ENCODE results near the gene NELL1. TPM values are rescaled to one million over a fixed set of nuclear protein-coding genes. Genes with fewer than 3 reads are reported as not detected.

NELL1 gene
- total RNA-seq, 1 donor from 2014 or later = 0.45 TPM

GRCh38 chr11:21411597-21411996, 742.2 kb downstream of the NELL1 start:
- Histone ChIP-seq H3K27me3 (ENCODE audit: insufficient read depth, low read length) (peaks cover 2% of the 10 kb centered on the region), H3K9me3 (ENCODE audit: insufficient read depth, low read depth, low read length) (no peaks in the 10 kb centered on the region), H3K79me2 (ENCODE audit: insufficient read depth, low read length) (no peaks in the 10 kb centered on the region), H3K27ac (ENCODE audit: low read depth, low read length) (no peak overlapping the region), H3K9ac (ENCODE audit: low read length) (no peak overlapping the region), H3K4me1 (ENCODE audit: insufficient read depth, low read length) (no peaks in the 10 kb centered on the region), H4K20me1 (ENCODE audit: insufficient read depth, low read length) (no peaks in the 10 kb centered on the region), H3K36me3 (ENCODE audit: insufficient read depth, low read length) (no peaks in the 10 kb centered on the region), H3K4me2 (ENCODE audit: low read length) (no peak overlapping the region), H3K4me3 (ENCODE audit: insufficient read depth, low read depth, low read length) (no peak overlapping the region), H2AFZ (ENCODE audit: low read depth, low read length) (no peak overlapping the region)
- no peaks in the 10 kb centered on the region for H3K36me3 Mint-ChIP-seq (ENCODE audit: low read depth, unreplicated experiment)
- H3K27ac Mint-ChIP-seq (ENCODE audit: unreplicated experiment) = no peak overlapping the region
- H3K4me3 Mint-ChIP-seq (ENCODE audit: unreplicated experiment) = no peak overlapping the region
- no peak for FAIRE-seq
- TF ChIP-seq EZH2 (IDR thresholded peaks at IDR 0.05; ENCODE audit: insufficient read depth, low read length) = no peak
- no peak for TF ChIP-seq CTCF (IDR thresholded peaks at IDR 0.05; ENCODE audit: insufficient read depth, low read depth, low read length)
- H3K9me3 Mint-ChIP-seq (ENCODE audit: unreplicated experiment) = peaks cover 9% of the 10 kb centered on the region
- H3K27me3 Mint-ChIP-seq (ENCODE audit: low read depth, unreplicated experiment) = peaks cover 26% of the 10 kb centered on the region
- peaks cover 8% of the 10 kb centered on the region for H3K4me1 Mint-ChIP-seq (ENCODE audit: low read depth, unreplicated experiment)
- DNase-seq (ENCODE audit: low read depth) = no peak

DNA sequence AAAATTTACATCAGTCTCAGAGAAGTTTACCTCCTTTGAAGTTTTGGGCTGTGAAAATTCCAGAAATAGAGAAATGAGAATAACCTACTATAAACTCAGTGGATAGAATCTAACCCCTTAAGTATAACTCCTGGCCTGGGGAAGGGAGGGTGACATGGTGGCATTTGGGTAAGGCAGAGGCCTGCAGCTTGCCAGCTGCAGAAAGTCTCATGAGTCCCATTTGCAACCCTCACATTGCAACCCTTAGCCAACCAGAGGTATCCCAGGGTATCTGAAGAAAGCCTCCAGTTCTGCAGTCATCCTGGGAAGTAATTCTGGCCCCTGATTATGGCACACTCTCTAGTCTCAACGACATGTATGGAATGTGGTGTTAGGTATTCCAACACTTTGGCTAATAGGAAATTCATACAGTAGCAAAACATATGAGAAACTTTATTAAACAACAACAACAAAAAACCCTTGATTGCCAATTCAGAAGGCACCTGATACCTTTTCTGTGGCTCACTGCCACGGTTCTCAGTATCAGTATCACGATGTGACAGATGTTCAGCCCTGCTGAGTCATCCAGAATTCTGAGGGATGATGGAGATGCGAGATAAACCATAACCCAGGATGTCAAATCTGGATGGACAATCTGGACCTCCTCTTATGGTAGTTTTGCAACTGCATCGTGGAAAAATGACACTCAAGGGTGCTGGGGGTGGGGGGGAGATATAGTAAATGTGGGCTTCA, 743.4 kb downstream of the NELL1 start:
- no peaks in the 10 kb centered on the region for H3K36me3 Mint-ChIP-seq (ENCODE audit: low read depth, unreplicated experiment)
- FAIRE-seq (no peak), DNase-seq (ENCODE audit: low read depth) (no peak)
- Histone ChIP-seq H3K27ac (ENCODE audit: low read depth, low read length) (no peak overlapping the region), H4K20me1 (ENCODE audit: insufficient read depth, low read length) (no peaks in the 10 kb centered on the region), H2AFZ (ENCODE audit: low read depth, low read length) (no peak overlapping the region), H3K36me3 (ENCODE audit: insufficient read depth, low read length) (no peaks in the 10 kb centered on the region), H3K4me1 (ENCODE audit: insufficient read depth, low read length) (no peaks in the 10 kb centered on the region), H3K9ac (ENCODE audit: low read length) (no peak overlapping the region), H3K27me3 (ENCODE audit: insufficient read depth, low read length) (peaks cover 2% of the 10 kb centered on the region), H3K9me3 (ENCODE audit: insufficient read depth, low read depth, low read length) (no peaks in the 10 kb centered on the region), H3K4me2 (ENCODE audit: low read length) (no peak overlapping the region), H3K79me2 (ENCODE audit: insufficient read depth, low read length) (no peaks in the 10 kb centered on the region), H3K4me3 (ENCODE audit: insufficient read depth, low read depth, low read length) (no peak overlapping the region)
- peaks cover 24% of the 10 kb centered on the region for H3K27me3 Mint-ChIP-seq (ENCODE audit: low read depth, unreplicated experiment)
- H3K9me3 Mint-ChIP-seq (ENCODE audit: unreplicated experiment) = peaks cover 9% of the 10 kb centered on the region
- no peak overlapping the region for H3K4me3 Mint-ChIP-seq (ENCODE audit: unreplicated experiment)
- no peak for TF ChIP-seq CTCF (IDR thresholded peaks at IDR 0.05; ENCODE audit: insufficient read depth, low read depth, low read length)
- no peak for TF ChIP-seq EZH2 (IDR thresholded peaks at IDR 0.05; ENCODE audit: insufficient read depth, low read length)
- H3K4me1 Mint-ChIP-seq (ENCODE audit: low read depth, unreplicated experiment) = peaks cover 8% of the 10 kb centered on the region
- no peak overlapping the region for H3K27ac Mint-ChIP-seq (ENCODE audit: unreplicated experiment)

GRCh38 chr11:21414953-21415352, 745.6 kb downstream of the NELL1 start:
- no peak overlapping the region for H3K4me3 ChIP-seq (ENCODE audit: insufficient read depth, low read depth, low read length)
- FAIRE-seq = no peak
- no peak overlapping the region for H2AFZ ChIP-seq (ENCODE audit: low read depth, low read length)
- H3K79me2 ChIP-seq (ENCODE audit: insufficient read depth, low read length) = no peaks in the 10 kb centered on the region
- H3K9me3 ChIP-seq (ENCODE audit: insufficient read depth, low read depth, low read length) = no peaks in the 10 kb centered on the region
- H3K27ac ChIP-seq (ENCODE audit: low read depth, low read length) = no peak overlapping the region
- Mint-ChIP-seq H3K27ac (ENCODE audit: unreplicated experiment) (no peak overlapping the region), H3K4me1 (ENCODE audit: low read depth, unreplicated experiment) (peaks cover 8% of the 10 kb centered on the region), H3K36me3 (ENCODE audit: low read depth, unreplicated experiment) (no peaks in the 10 kb centered on the region), H3K4me3 (ENCODE audit: unreplicated experiment) (no peak overlapping the region), H3K27me3 (ENCODE audit: low read depth, unreplicated experiment) (peaks cover 24% of the 10 kb centered on the region), H3K9me3 (ENCODE audit: unreplicated experiment) (peaks cover 8% of the 10 kb centered on the region)
- no peaks in the 10 kb centered on the region for H3K4me1 ChIP-seq (ENCODE audit: insufficient read depth, low read length)
- H3K4me2 ChIP-seq (ENCODE audit: low read length) = no peak overlapping the region
- no peak for DNase-seq (ENCODE audit: low read depth)
- H3K36me3 ChIP-seq (ENCODE audit: insufficient read depth, low read length) = no peaks in the 10 kb centered on the region
- no peak overlapping the region for H3K9ac ChIP-seq (ENCODE audit: low read length)
- TF ChIP-seq CTCF (IDR thresholded peaks at IDR 0.05; ENCODE audit: insufficient read depth, low read depth, low read length) = no peak
- TF ChIP-seq EZH2 (IDR thresholded peaks at IDR 0.05; ENCODE audit: insufficient read depth, low read length) = no peak
- H4K20me1 ChIP-seq (ENCODE audit: insufficient read depth, low read length) = no peaks in the 10 kb centered on the region
- H3K27me3 ChIP-seq (ENCODE audit: insufficient read depth, low read length) = peaks cover 2% of the 10 kb centered on the region

Measured in astrocyte (in vitro differentiated cells and primary cell).